Urinary bladder (tissue), 4 donors: ENCODE results near the gene SYCP2L. TPM values are rescaled to one million over a fixed set of nuclear protein-coding genes. Genes with fewer than 3 reads are reported as not detected.
"Not testable (repeated sequence)": the region's sequence is repeated elsewhere in the genome, so short reads cannot be mapped to it uniquely, and the experiment has no call there.

Experiments
- DNase-seq: peaks from one replicate; pipeline ENCODE4 v3.0.0-alpha.2; 2015; ENCODE audit errors: extremely low spot score
- H3K27ac ChIP-seq: one replicate; pipeline ENCODE4 v1.5.1; 2013; ENCODE audit warnings: low read depth, mild to moderate bottlenecking, moderate library complexity
- H3K36me3 ChIP-seq: one replicate; pipeline ENCODE4 v1.6.1; 2013; ENCODE audit warnings: mild to moderate bottlenecking, moderate library complexity; ENCODE audit not compliant: insufficient read depth
- H3K4me1 ChIP-seq: one replicate; pipeline ENCODE4 v1.6.1; 2013; ENCODE audit warnings: mild to moderate bottlenecking, moderate library complexity; ENCODE audit not compliant: insufficient read depth
- H3K4me3 ChIP-seq: one replicate; pipeline ENCODE4 v1.5.1; 2013; ENCODE audit warnings: low read depth, low read length
- WGBS: extraction: QIAGEN DNeasy Blood & Tissue Kit; methylation state at CpG from one replicate; pipeline ENCODE4 v1.1.7; 2013; 5-methylcytosine and 5-hydroxymethylcytosine counted together
- polyA plus RNA-seq: library from polyadenylated mRNA; stranded (reverse); fragments of 200-250 nt; gene quantifications from one replicate; pipeline ENCODE4 v1.2.3, GENCODE V29; 2013
- total RNA-seq: library from RNA; depleted of rRNA; stranded (reverse); fragments of >200 nt; gene quantifications from one replicate; pipeline ENCODE4 v1.2.3, GENCODE V29; 2014
- donor health status: healthy with polysubstance abuse.
- donor health status: healthy.

The SYCP2L gene
- total and polyA plus RNA-seq, 2 donors: 0.15 to 8.2 TPM

- H3K4me3 ChIP-seq: no peak overlapping the region
- no peaks in the 10 kb centered on the region for H3K4me1 ChIP-seq
- 75% methylated on average over 4 of the region's 4 CpGs for WGBS
- no peaks in the 10 kb centered on the region for H3K36me3 ChIP-seq
- H3K27ac ChIP-seq: no peak overlapping the region
- no peak for DNase-seq
These were observed 24.5 kb upstream of the SYCP2L start for GRCh38 chr6:10862361-10862760.

GRCh38 chr6:10863031-10863430 is 23.8 kb upstream of the SYCP2L start:
- H3K4me1 ChIP-seq, DNase-seq, H3K4me3 ChIP-seq, H3K36me3 ChIP-seq, H3K27ac ChIP-seq: not testable (repeated sequence)
- WGBS: 95% methylated on average over 7 of the region's 7 CpGs

- H3K4me3 ChIP-seq, H3K27ac ChIP-seq, H3K36me3 ChIP-seq, H3K4me1 ChIP-seq, DNase-seq: not testable (repeated sequence)
- WGBS: 81% methylated on average over 3 of the region's 3 CpGs
These were observed 20.1 kb upstream of the SYCP2L start for GRCh38 chr6:10866709-10867108.

GRCh38 chr6:10867952-10868351 is 18.9 kb upstream of the SYCP2L start:
- Histone ChIP-seq H3K4me1 (no peaks in the 10 kb centered on the region), H3K36me3 (no peaks in the 10 kb centered on the region), H3K4me3 (no peak overlapping the region), H3K27ac (no peak overlapping the region)
- DNase-seq: no peak
- 90% methylated on average over 3 of the region's 3 CpGs for WGBS

GRCh38 chr6:10873374-10873773 is 13.5 kb upstream of the SYCP2L start:
- WGBS: 34% methylated on average over 1 of the region's 1 CpG
- H3K4me1 ChIP-seq: no peaks in the 10 kb centered on the region
- DNase-seq: no peak
- H3K36me3 ChIP-seq: no peaks in the 10 kb centered on the region
- no peak overlapping the region for H3K27ac ChIP-seq
- H3K4me3 ChIP-seq: no peak overlapping the region

GRCh38 chr6:10874207-10874606 is 12.6 kb upstream of the SYCP2L start:
- Histone ChIP-seq H3K36me3 (no peaks in the 10 kb centered on the region), H3K4me1 (no peaks in the 10 kb centered on the region), H3K4me3 (no peak overlapping the region), H3K27ac (no peak overlapping the region)
- no peak for DNase-seq
- WGBS: 83% methylated on average over 6 of the region's 6 CpGs

- H3K27ac ChIP-seq: no peak overlapping the region
- H3K36me3 ChIP-seq: no peaks in the 10 kb centered on the region
- 81% methylated on average over 4 of the region's 4 CpGs for WGBS
- H3K4me3 ChIP-seq: no peak overlapping the region
- no peak for DNase-seq
- no peaks in the 10 kb centered on the region for H3K4me1 ChIP-seq
These were observed 11.8 kb upstream of the SYCP2L start for GRCh38 chr6:10875026-10875425.

- no peak for DNase-seq
- Histone ChIP-seq H3K36me3 (no peaks in the 10 kb centered on the region), H3K4me3 (no peak overlapping the region), H3K27ac (no peak overlapping the region), H3K4me1 (no peaks in the 10 kb centered on the region)
- WGBS: 93% methylated on average over 14 of the region's 14 CpGs
These were observed 9.8 kb upstream of the SYCP2L start for GRCh38 chr6:10877012-10877411.

GRCh38 chr6:10877871-10878270 is 9.0 kb upstream of the SYCP2L start:
- Histone ChIP-seq H3K27ac (no peak overlapping the region), H3K36me3 (no peaks in the 10 kb centered on the region), H3K4me3 (no peak overlapping the region), H3K4me1 (no peaks in the 10 kb centered on the region)
- 73% methylated on average over 1 of the region's 1 CpG for WGBS
- DNase-seq: no peak

- no peak for DNase-seq
- H3K36me3 ChIP-seq: no peaks in the 10 kb centered on the region
- H3K4me1 ChIP-seq: no peaks in the 10 kb centered on the region
- no peak overlapping the region for H3K4me3 ChIP-seq
- WGBS: 96% methylated on average over 2 of the region's 2 CpGs
- no peak overlapping the region for H3K27ac ChIP-seq
These were observed 6.5 kb upstream of the SYCP2L start for GRCh38 chr6:10880366-10880765.

GRCh38 chr6:10882253-10882630 is 4.6 kb upstream of the SYCP2L start:
- H3K27ac ChIP-seq, DNase-seq, H3K4me1 ChIP-seq, H3K4me3 ChIP-seq, H3K36me3 ChIP-seq: not testable (repeated sequence)
- 15% methylated on average over 14 of the region's 14 CpGs for WGBS

- Histone ChIP-seq H3K27ac (no peak overlapping the region), H3K4me3 (no peak overlapping the region), H3K36me3 (no peaks in the 10 kb centered on the region), H3K4me1 (peaks cover 2% of the 10 kb centered on the region)
- 3% methylated on average over 28 of the region's 28 CpGs for WGBS
- DNase-seq: no peak
These were observed 4.1 kb upstream of the SYCP2L start for GRCh38 chr6:10882657-10883171.

GRCh38 chr6:10883312-10884244 is 3.3 kb upstream of the SYCP2L start:
- DNase-seq: no peak
- no peak overlapping the region for H3K27ac ChIP-seq
- WGBS: 9% methylated on average over 51 of the region's 51 CpGs
- no peak overlapping the region for H3K4me3 ChIP-seq
- H3K4me1 ChIP-seq: peaks cover 2% of the 10 kb centered on the region
- H3K36me3 ChIP-seq: no peaks in the 10 kb centered on the region

- 16% methylated on average over 24 of the region's 24 CpGs for WGBS
- Histone ChIP-seq H3K27ac (no peak overlapping the region), H3K4me1 (peaks cover 2% of the 10 kb centered on the region), H3K36me3 (no peaks in the 10 kb centered on the region), H3K4me3 (no peak overlapping the region)
- DNase-seq: no peak
These were observed 2.4 kb upstream of the SYCP2L start for GRCh38 chr6:10884245-10884972.
